Esophagus muscularis mucosa (tissue), 3 donors: ENCODE data around the gene TADA3.

Experiments
- CTCF ChIP-seq, 3 experiments: fragments of 200-600 bp in 2 of 3; fragments of 450-650 bp in 1 of 3; sonication (generic) in 2 of 3; IDR thresholded peaks; one replicate each; pipeline ENCODE4 v1.5.1; 2017 to 2019; ENCODE audit warnings: antibody characterized with exemption in 3 of 3, mild to moderate bottlenecking in 2 of 3, moderate library complexity in 1 of 3
- POLR2A ChIP-seq: fragments of 450-650 bp; IDR thresholded peaks from one replicate; pipeline ENCODE4 v1.6.1; 2017; ENCODE audit warnings: antibody characterized with exemption, moderate library complexity, mild to moderate bottlenecking, low read depth

GRCh38 chr3:9765865-9766264, 26.4 kb downstream of the TADA3 start:
- TF ChIP-seq CTCF (IDR thresholded peaks at IDR 0.05) (no peak), POLR2A (no peak)
